Smooth muscle cell (in vitro differentiated cells): ENCODE results near the gene HRK. TPM values are rescaled to one million over a fixed set of nuclear protein-coding genes. Genes with fewer than 3 reads are reported as not detected.

Source experiments
- DNase-seq: peaks from one replicate; lab custom pipeline; 2025; ENCODE audit not compliant: unreplicated experiment; lab: John Stamatoyannopoulos, UW
- H2AFZ ChIP-seq: fragments of 200-600 bp; sonication (generic); 2 replicates; pipeline ENCODE4 v1.6.0; 2016; ENCODE audit warnings: antibody characterized with exemption, low read depth, mild to moderate bottlenecking
- H3F3A ChIP-seq: fragments of 200-600 bp; sonication (generic); 2 replicates; pipeline ENCODE4 v1.6.0; 2017; ENCODE audit warnings: antibody characterized with exemption, low read depth
- H3K27ac ChIP-seq: fragments of 200-600 bp; sonication (generic); 2 replicates; pipeline ENCODE4 v1.5.1; 2016; ENCODE audit warnings: low read depth, mild to moderate bottlenecking
- H3K27me3 ChIP-seq: fragments of 200-600 bp; sonication (generic); 2 replicates; pipeline ENCODE4 v1.6.1; 2016; ENCODE audit warnings: low read depth, mild to moderate bottlenecking
- H3K36me3 ChIP-seq: fragments of 200-600 bp; sonication (generic); 2 replicates; pipeline ENCODE4 v1.5.1; 2016; ENCODE audit warnings: low read depth
- H3K4me1 ChIP-seq: fragments of 200-600 bp; sonication (generic); 2 replicates; pipeline ENCODE4 v1.5.1; 2016; ENCODE audit warnings: low read depth
- H3K4me2 ChIP-seq: fragments of 200-600 bp; sonication (generic); 2 replicates; pipeline ENCODE4 v1.6.0; 2016; ENCODE audit warnings: mild to moderate bottlenecking
- H3K4me3 ChIP-seq: fragments of 200-600 bp; sonication (generic); 2 replicates; pipeline ENCODE4 v1.5.1; 2016; ENCODE audit warnings: mild to moderate bottlenecking
- H3K79me2 ChIP-seq: fragments of 200-600 bp; sonication (generic); 2 replicates; pipeline ENCODE4 v1.6.0; 2016; ENCODE audit warnings: low read depth, mild to moderate bottlenecking
- H3K9ac ChIP-seq: fragments of 200-600 bp; sonication (generic); 2 replicates; pipeline ENCODE4 v1.6.0; 2016; ENCODE audit warnings: low read depth
- H3K9me3 ChIP-seq: fragments of 200-600 bp; sonication (generic); replicated peaks from 2 replicates; pipeline ENCODE4 v1.5.1; 2016; ENCODE audit warnings: low read depth
- H4K20me1 ChIP-seq: fragments of 200-600 bp; sonication (generic); 2 replicates; pipeline ENCODE4 v1.6.0; 2016; ENCODE audit warnings: low read depth
- WGBS: methylation state at CpG from one replicate; pipeline ENCODE4 v1.1.7; 2016; ENCODE audit warnings: low lambda C conversion rate; 5-methylcytosine and 5-hydroxymethylcytosine counted together
- polyA plus RNA-seq: library from polyadenylated mRNA; unstranded; fragments of >200 nt; fragmentation: Nextera tagmentation; extraction: Ambion mirVana; gene quantifications from 2 replicates; pipeline ENCODE4 v1.2.1, GENCODE V29; 2016
- total RNA-seq: library from RNA; depleted of rRNA; stranded (reverse); fragments of >200 nt; gene quantifications from 2 replicates; pipeline ENCODE4 v1.2.3, GENCODE V29; 2014
- TF ChIP-seq, protein P1 (sequence below): fragments of 200-600 bp; sonication (generic); IDR thresholded peaks from 2 replicates; pipeline ENCODE4 v1.5.1; 2017; ENCODE audit warnings: borderline replicate concordance, mild to moderate bottlenecking, antibody characterized with exemption; ENCODE audit not compliant: insufficient read depth, poor library complexity, severe bottlenecking

Gene HRK
- total and polyA plus RNA-seq, 2 experiments from 2014 or later = 0.04 TPM; not detected in 1

DNA sequence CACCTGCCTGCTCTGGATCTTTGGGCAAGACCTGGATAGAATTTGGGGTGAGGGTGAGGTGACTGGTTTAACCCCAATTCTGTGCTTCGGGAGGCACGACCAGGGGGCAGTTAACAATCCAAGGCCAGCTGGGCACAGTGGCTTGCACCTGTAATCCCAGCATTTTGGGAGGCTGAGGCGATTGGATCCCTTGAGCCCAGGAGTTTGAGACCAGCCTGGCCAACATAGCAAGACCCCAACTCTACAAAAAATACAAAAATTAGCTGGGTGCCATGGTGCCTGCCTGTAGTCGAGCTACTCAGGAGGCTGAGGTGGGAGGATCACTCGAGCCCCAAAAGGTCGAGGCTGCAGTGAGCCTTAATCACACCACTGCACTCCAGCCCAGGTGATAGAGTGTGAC, 38.2 kb downstream of the HRK start:
- H3K9ac ChIP-seq = no peak overlapping the region
- no peak overlapping the region for H2AFZ ChIP-seq
- no peaks in the 10 kb centered on the region for H3K79me2 ChIP-seq
- H3K27me3 ChIP-seq = no peaks in the 10 kb centered on the region
- no peaks in the 10 kb centered on the region for H3F3A ChIP-seq
- H3K4me3 ChIP-seq = no peak overlapping the region
- 90% methylated on average over 6 of the region's 6 CpGs for WGBS
- H4K20me1 ChIP-seq = no peaks in the 10 kb centered on the region
- no peaks in the 10 kb centered on the region for H3K36me3 ChIP-seq
- no peaks in the 10 kb centered on the region for H3K9me3 ChIP-seq
- no peak overlapping the region for H3K4me2 ChIP-seq
- no peaks in the 10 kb centered on the region for H3K4me1 ChIP-seq
- DNase-seq = no peak
- TF ChIP-seq, protein P1, sequence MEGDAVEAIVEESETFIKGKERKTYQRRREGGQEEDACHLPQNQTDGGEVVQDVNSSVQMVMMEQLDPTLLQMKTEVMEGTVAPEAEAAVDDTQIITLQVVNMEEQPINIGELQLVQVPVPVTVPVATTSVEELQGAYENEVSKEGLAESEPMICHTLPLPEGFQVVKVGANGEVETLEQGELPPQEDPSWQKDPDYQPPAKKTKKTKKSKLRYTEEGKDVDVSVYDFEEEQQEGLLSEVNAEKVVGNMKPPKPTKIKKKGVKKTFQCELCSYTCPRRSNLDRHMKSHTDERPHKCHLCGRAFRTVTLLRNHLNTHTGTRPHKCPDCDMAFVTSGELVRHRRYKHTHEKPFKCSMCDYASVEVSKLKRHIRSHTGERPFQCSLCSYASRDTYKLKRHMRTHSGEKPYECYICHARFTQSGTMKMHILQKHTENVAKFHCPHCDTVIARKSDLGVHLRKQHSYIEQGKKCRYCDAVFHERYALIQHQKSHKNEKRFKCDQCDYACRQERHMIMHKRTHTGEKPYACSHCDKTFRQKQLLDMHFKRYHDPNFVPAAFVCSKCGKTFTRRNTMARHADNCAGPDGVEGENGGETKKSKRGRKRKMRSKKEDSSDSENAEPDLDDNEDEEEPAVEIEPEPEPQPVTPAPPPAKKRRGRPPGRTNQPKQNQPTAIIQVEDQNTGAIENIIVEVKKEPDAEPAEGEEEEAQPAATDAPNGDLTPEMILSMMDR = no peak
- H3K27ac ChIP-seq = no peak overlapping the region

DNA sequence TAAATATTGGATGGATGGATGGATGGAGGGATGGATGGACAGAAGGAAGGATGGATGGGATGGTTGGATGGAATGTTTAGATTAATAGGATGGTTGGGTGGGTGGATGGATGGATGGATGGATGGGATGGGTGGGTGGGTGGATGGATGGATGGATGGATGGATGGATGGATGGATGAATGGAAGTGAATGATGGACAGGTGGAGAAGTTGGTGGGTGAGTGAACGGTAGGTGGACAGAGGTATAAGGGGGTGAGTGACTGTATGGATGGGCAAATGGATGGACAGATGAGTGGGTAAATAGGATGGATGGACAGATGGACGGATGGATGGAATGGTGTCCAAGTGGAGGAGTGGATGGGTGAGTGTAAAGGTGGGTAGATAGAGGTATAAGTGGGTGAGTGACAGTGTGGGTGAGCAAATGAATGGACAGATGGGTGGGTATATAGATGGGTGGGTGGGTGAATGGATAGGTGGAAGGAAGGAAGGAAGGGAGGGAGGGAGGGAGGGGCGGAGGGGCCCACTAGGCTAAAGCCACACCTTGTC, 41.9 kb downstream of the HRK start:
- Histone ChIP-seq H2AFZ (no peak overlapping the region), H3K4me3 (no peak overlapping the region), H3K9me3 (no peaks in the 10 kb centered on the region), H3K4me1 (no peaks in the 10 kb centered on the region), H3K27ac (no peak overlapping the region), H3K27me3 (no peaks in the 10 kb centered on the region), H4K20me1 (no peaks in the 10 kb centered on the region), H3K79me2 (no peaks in the 10 kb centered on the region), H3K36me3 (no peaks in the 10 kb centered on the region), H3K9ac (no peak overlapping the region), H3F3A (no peaks in the 10 kb centered on the region), H3K4me2 (no peak overlapping the region)
- no peak for DNase-seq
- TF ChIP-seq, protein P1 = no peak
- 92% methylated on average over 2 of the region's 3 CpGs for WGBS

DNA sequence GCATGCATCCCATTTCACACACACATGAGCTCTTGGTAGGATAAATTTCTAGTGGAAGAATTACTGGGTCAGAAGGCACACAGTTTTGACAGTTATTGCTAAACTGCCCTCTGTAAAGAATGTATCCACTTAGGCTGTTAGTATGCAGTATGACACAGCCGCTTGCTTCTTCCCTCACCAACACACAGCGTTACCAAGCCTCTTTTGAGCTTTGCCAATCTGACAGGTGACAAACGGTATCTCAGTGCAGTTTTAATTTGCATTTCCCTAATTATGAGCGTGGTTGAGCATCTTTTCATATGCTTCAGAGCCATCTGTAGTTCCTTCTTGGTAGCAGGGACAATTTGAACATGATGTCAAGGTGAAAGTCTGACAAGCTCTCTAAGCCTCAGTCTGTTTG, 42.9 kb downstream of the HRK start:
- DNase-seq = no peak
- Histone ChIP-seq H3F3A (no peaks in the 10 kb centered on the region), H3K27ac (no peak overlapping the region), H3K9ac (no peak overlapping the region), H3K4me2 (no peak overlapping the region), H3K4me1 (no peaks in the 10 kb centered on the region), H3K27me3 (no peaks in the 10 kb centered on the region), H3K36me3 (no peaks in the 10 kb centered on the region), H4K20me1 (no peaks in the 10 kb centered on the region), H2AFZ (no peak overlapping the region), H3K9me3 (no peaks in the 10 kb centered on the region), H3K4me3 (no peak overlapping the region), H3K79me2 (no peaks in the 10 kb centered on the region)
- 91% methylated on average over 4 of the region's 4 CpGs for WGBS
- TF ChIP-seq, protein P1 = no peak

DNA sequence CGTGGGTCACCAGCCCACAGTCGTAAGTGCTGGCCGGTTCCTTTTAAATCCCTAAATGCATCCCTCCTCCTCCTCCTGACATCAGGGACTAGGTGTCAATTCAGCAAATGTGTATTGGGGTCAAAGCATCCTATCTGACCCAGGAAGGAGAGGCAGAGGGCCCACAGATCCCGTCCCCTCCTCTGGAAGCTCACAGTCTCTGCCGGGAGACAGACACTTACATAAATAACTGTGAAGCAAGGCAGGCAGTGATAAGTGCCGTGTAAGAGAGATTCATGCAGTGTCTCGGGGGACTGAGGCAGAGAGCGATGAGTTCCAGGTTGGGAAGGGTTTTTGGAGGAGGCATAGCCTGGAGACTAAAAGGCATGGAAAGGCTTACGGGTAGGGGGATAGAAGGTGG, 44.1 kb downstream of the HRK start:
- WGBS = 71% methylated on average over 9 of the region's 9 CpGs
- Histone ChIP-seq H3K9ac (no peak overlapping the region), H2AFZ (no peak overlapping the region), H3F3A (no peaks in the 10 kb centered on the region), H3K4me1 (no peaks in the 10 kb centered on the region), H3K27ac (no peak overlapping the region), H3K79me2 (no peaks in the 10 kb centered on the region), H3K4me3 (no peak overlapping the region), H3K27me3 (no peaks in the 10 kb centered on the region), H3K9me3 (no peaks in the 10 kb centered on the region), H3K4me2 (no peak overlapping the region), H3K36me3 (no peaks in the 10 kb centered on the region), H4K20me1 (no peaks in the 10 kb centered on the region)
- TF ChIP-seq, protein P1 = no peak
- no peak for DNase-seq
